GM23338 (cell line): Measurements from ENCODE around the gene CLUH. TPM values are rescaled to one million over a fixed set of nuclear protein-coding genes. Genes with fewer than 3 reads are reported as not detected.

Experiments used
- ATAC-seq: fragments of 200-7000 bp; cut with Tn5 transposase; 3 replicates; pipeline ENCODE4 v1.9.1; 2020
- DNase-seq: peaks from one replicate; pipeline ENCODE4 v3.0.0-alpha.2; 2015; ENCODE audit warnings: low spot score
- H2AFZ ChIP-seq: fragments of 200-600 bp; sonication (generic); 2 replicates; pipeline ENCODE4 v1.8.0; 2016; ENCODE audit warnings: antibody characterized with exemption, mild to moderate bottlenecking, moderate library complexity
- H3F3A ChIP-seq: fragments of 200-600 bp; sonication (generic); replicated peaks from 2 replicates; pipeline ENCODE4 v1.8.0; 2017; ENCODE audit warnings: antibody characterized with exemption, mixed run types, low read depth
- H3K27ac ChIP-seq: fragments of 200-600 bp; sonication (generic); 2 replicates; pipeline ENCODE4 v1.6.1; 2016; ENCODE audit warnings: low read depth
- H3K27me3 ChIP-seq: fragments of 200-600 bp; sonication (generic); 2 replicates; pipeline ENCODE4 v1.8.0; 2016; ENCODE audit warnings: mild to moderate bottlenecking, mixed run types, moderate library complexity; ENCODE audit not compliant: insufficient read depth
- H3K36me3 ChIP-seq: fragments of 200-600 bp; sonication (generic); 2 replicates; pipeline ENCODE4 v1.8.0; 2016; ENCODE audit warnings: mild to moderate bottlenecking; ENCODE audit not compliant: insufficient read depth
- H3K4me1 ChIP-seq: fragments of 200-600 bp; sonication (generic); 2 replicates; pipeline ENCODE4 v1.8.0; 2016; ENCODE audit warnings: mild to moderate bottlenecking, moderate library complexity; ENCODE audit not compliant: insufficient read depth
- H3K4me2 ChIP-seq: fragments of 200-600 bp; sonication (generic); 2 replicates; pipeline ENCODE4 v1.7.1; 2017; ENCODE audit warnings: mixed run types
- H3K4me3 ChIP-seq: fragments of 200-600 bp; sonication (generic); 2 replicates; pipeline ENCODE4 v1.6.1; 2016; ENCODE audit warnings: mixed run types
- H3K79me2 ChIP-seq: fragments of 200-600 bp; sonication (generic); replicated peaks from 2 replicates; pipeline ENCODE4 v1.8.0; 2017; ENCODE audit warnings: mild to moderate bottlenecking; ENCODE audit not compliant: insufficient read depth
- H3K9me2 ChIP-seq: fragments of 200-600 bp; sonication (generic); 2 replicates; pipeline ENCODE4 v1.8.0; 2017; ENCODE audit not compliant: insufficient read depth
- H4K20me1 ChIP-seq: fragments of 200-600 bp; sonication (generic); replicated peaks from 2 replicates; pipeline ENCODE4 v1.8.0; 2017; ENCODE audit warnings: mild to moderate bottlenecking; ENCODE audit not compliant: insufficient read depth
- H3K27ac Mint-ChIP-seq: 2 replicates; pipeline ENCODE4 v1.8.0; 2020; ENCODE audit warnings: inconsistent platforms, mild to moderate bottlenecking, moderate library complexity, mixed read lengths
- H3K27me3 Mint-ChIP-seq: 3 replicates; pipeline ENCODE4 v1.8.0; 2022; ENCODE audit warnings: low read depth, mild to moderate bottlenecking, moderate library complexity, mixed read lengths, inconsistent platforms; ENCODE audit not compliant: insufficient read depth, poor library complexity
- H3K36me3 Mint-ChIP-seq: 3 replicates; pipeline ENCODE4 v1.8.0; 2021; ENCODE audit warnings: low read depth, mild to moderate bottlenecking, inconsistent platforms, moderate library complexity, mixed read lengths
- H3K4me1 Mint-ChIP-seq: 3 replicates; pipeline ENCODE4 v1.8.0; 2020; ENCODE audit warnings: mild to moderate bottlenecking, inconsistent platforms, mixed read lengths
- H3K4me3 Mint-ChIP-seq: 3 replicates; pipeline ENCODE4 v1.8.0; 2021; ENCODE audit warnings: moderate library complexity, mild to moderate bottlenecking, inconsistent platforms, mixed read lengths
- H3K9me3 Mint-ChIP-seq: 3 replicates; pipeline ENCODE4 v1.8.0; 2020; ENCODE audit warnings: moderate library complexity, mild to moderate bottlenecking, inconsistent platforms, mixed read lengths
- CREB1 ChIP-seq: fragments of 250-450 bp; sonication (Bioruptor Pico); IDR thresholded peaks from 2 replicates; pipeline ENCODE4 v1.5.0; 2020; ENCODE audit warnings: low read depth, mild to moderate bottlenecking, moderate library complexity
- ETS1 ChIP-seq: IDR thresholded peaks from 2 replicates; pipeline ENCODE4 v1.6.1; 2016; ENCODE audit warnings: antibody characterized with exemption
- EZH2 ChIP-seq: fragments of 200-600 bp; sonication (generic); IDR thresholded peaks from one replicate; pipeline ENCODE4 v1.8.0; 2017; ENCODE audit warnings: antibody characterized with exemption, mild to moderate bottlenecking, low read depth; ENCODE audit not compliant: unreplicated experiment
- EZH2phosphoT487 ChIP-seq: fragments of 200-600 bp; sonication (generic); IDR thresholded peaks from one replicate; pipeline ENCODE4 v1.8.1; 2018; ENCODE audit warnings: antibody characterized with exemption; ENCODE audit not compliant: unreplicated experiment
- JUNB ChIP-seq: IDR thresholded peaks from one replicate; pipeline ENCODE4 v1.6.1; 2016; ENCODE audit warnings: antibody characterized with exemption; ENCODE audit not compliant: unreplicated experiment
- NANOG ChIP-seq: IDR thresholded peaks from 2 replicates; pipeline ENCODE4 v1.6.1; 2016; ENCODE audit warnings: antibody characterized with exemption, borderline replicate concordance
- POLR2AphosphoS5 ChIP-seq: IDR thresholded peaks from 2 replicates; pipeline ENCODE4 v1.6.1; 2016; ENCODE audit warnings: antibody characterized with exemption, low read depth
- REST ChIP-seq: IDR thresholded peaks from one replicate; pipeline ENCODE4 v1.6.1; 2018; ENCODE audit warnings: antibody characterized with exemption; ENCODE audit not compliant: unreplicated experiment
- STAT1 ChIP-seq: IDR thresholded peaks from one replicate; pipeline ENCODE4 v1.6.1; 2016; ENCODE audit warnings: antibody characterized with exemption; ENCODE audit not compliant: unreplicated experiment
- ZNF114 ChIP-seq: fragments of 250-450 bp; sonication (Bioruptor Pico); IDR thresholded peaks from 2 replicates; pipeline ENCODE4 v1.5.0; 2020; ENCODE audit warnings: mild to moderate bottlenecking, moderate library complexity
- ZNF331 ChIP-seq: fragments of 250-450 bp; sonication (Bioruptor Pico); IDR thresholded peaks from 2 replicates; pipeline ENCODE4 v1.5.0; 2020; ENCODE audit warnings: low read depth, mild to moderate bottlenecking, moderate library complexity
- ZNF462 ChIP-seq: fragments of 250-450 bp; sonication (Bioruptor Pico); IDR thresholded peaks from 2 replicates; pipeline ENCODE4 v1.5.0; 2020; ENCODE audit warnings: mild to moderate bottlenecking, moderate library complexity
- polyA plus RNA-seq: library from polyadenylated mRNA; unstranded; fragments of >200 nt; fragmentation: Nextera tagmentation; extraction: Ambion mirVana; gene quantifications from 2 replicates; pipeline ENCODE4 v1.2.1, GENCODE V29; 2016
- total RNA-seq: library from RNA; depleted of rRNA; stranded (reverse); fragments of >200 nt; shearing (Covaris generic); gene quantifications from 2 replicates; pipeline ENCODE4 v1.2.3, GENCODE V29; 2014
- TF ChIP-seq, protein P1 (sequence below), 2 experiments: fragments of 200-600 bp in 1 of 2; sonication (generic) in 1 of 2; conservative IDR thresholded peaks; 2 replicates each; pipeline versions ENCODE4 v1.5.1 to v1.6.1; 2016 to 2017; ENCODE audit warnings: antibody characterized with exemption in 2 of 2, low read depth in 2 of 2, mild to moderate bottlenecking in 2 of 2, moderate library complexity in 1 of 2

CLUH gene
- total and polyA plus RNA-seq, 2 experiments from 2014 or later, result 23.5 to 90.0 TPM

DNA sequence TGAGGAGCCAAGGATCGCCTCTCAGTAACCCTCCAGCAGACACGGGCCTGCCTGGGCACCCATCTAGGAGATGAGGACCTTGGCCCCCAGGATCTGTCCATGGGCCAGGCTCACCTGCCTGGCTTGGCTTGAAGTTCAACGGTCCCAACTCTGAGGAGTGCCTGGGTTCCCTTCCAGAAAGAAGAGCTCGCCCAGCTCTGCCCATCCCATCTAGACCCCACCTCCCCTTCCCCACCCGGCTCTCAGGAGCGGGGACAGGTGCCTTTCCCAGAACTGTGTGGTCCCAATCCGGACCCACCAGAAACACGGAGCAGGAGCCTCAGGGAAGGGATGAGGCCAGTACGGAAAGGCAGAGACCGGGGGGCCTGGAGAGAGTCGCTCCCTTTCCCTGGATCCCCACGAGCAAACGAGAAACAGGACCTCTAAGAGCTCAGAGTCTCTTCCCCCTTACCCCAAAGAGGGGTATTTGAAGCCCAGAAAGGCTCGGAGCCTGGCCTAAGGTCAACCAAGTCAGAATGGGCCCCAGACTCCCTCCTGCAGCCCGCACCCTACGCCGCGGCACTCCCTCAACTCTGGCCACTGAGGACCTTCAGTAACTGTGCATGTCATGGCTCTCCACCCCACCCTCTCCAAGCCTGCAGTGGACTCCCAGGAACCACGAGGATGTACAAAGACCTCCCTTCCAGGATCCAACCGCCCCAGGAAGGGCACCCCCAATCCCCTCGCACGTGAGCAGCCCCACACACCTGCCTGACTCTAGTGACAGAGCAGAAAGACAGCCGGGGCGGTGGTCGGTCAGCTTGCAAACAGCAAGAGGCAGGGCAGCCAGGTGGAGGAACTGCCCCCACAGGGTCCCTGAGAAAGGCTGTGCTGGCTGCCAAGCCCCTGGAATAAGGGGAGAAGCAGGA is 5.4 kb downstream of the CLUH start:
- Mint-ChIP-seq H3K27me3 (peaks cover 19% of the 10 kb centered on the region), H3K4me1 (peaks cover 42% of the 10 kb centered on the region), H3K9me3 (no peaks in the 10 kb centered on the region), H3K27ac (no peak overlapping the region), H3K36me3 (peaks cover 19% of the 10 kb centered on the region), H3K4me3 (no peak overlapping the region)
- H3F3A ChIP-seq, result peaks cover 9% of the 10 kb centered on the region; the same call in 1 of the 2 replicates
- no peaks in the 10 kb centered on the region for H3K36me3 ChIP-seq
- peaks cover 10% of the 10 kb centered on the region for H4K20me1 ChIP-seq
- DNase-seq (no peak), ATAC-seq (no peak)
- H3K4me1 ChIP-seq, result peaks cover 26% of the 10 kb centered on the region
- no peak overlapping the region for H3K4me3 ChIP-seq
- peaks cover 10% of the 10 kb centered on the region; the same call in 1 of the 2 replicates for H3K27me3 ChIP-seq
- H3K9me2 ChIP-seq, result no peaks in the 10 kb centered on the region
- no peak overlapping the region for H2AFZ ChIP-seq
- TF ChIP-seq JUNB, result no peak
- no peak for TF ChIP-seq ETS1
- TF ChIP-seq, protein P1, sequence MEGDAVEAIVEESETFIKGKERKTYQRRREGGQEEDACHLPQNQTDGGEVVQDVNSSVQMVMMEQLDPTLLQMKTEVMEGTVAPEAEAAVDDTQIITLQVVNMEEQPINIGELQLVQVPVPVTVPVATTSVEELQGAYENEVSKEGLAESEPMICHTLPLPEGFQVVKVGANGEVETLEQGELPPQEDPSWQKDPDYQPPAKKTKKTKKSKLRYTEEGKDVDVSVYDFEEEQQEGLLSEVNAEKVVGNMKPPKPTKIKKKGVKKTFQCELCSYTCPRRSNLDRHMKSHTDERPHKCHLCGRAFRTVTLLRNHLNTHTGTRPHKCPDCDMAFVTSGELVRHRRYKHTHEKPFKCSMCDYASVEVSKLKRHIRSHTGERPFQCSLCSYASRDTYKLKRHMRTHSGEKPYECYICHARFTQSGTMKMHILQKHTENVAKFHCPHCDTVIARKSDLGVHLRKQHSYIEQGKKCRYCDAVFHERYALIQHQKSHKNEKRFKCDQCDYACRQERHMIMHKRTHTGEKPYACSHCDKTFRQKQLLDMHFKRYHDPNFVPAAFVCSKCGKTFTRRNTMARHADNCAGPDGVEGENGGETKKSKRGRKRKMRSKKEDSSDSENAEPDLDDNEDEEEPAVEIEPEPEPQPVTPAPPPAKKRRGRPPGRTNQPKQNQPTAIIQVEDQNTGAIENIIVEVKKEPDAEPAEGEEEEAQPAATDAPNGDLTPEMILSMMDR (conservative IDR thresholded peaks at IDR 0.05; ENCODE audit: low read depth in 2 of 2), result no peak
- no peak for TF ChIP-seq CREB1 (CRISPR knock-in tag)
- no peak for TF ChIP-seq EZH2
- no peak for TF ChIP-seq ZNF331 (CRISPR knock-in tag)
- no peak for TF ChIP-seq POLR2AphosphoS5
- TF ChIP-seq ZNF462 (CRISPR knock-in tag), result no peak
- TF ChIP-seq ZNF114 (CRISPR knock-in tag), result no peak
- TF ChIP-seq EZH2phosphoT487, result no peak
- TF ChIP-seq STAT1, result no peak
- TF ChIP-seq REST, result no peak
- no peak for TF ChIP-seq NANOG
- 0 out of 2 replicates have a peak overlapping the region, but pooled peaks have one; percentile 50 for H3K27ac ChIP-seq
- no peak overlapping the region for H3K4me2 ChIP-seq
- peaks cover 58% of the 10 kb centered on the region for H3K79me2 ChIP-seq
